Putamen (tissue), 1 donor: Measurements from ENCODE around the gene USF2.
A peak's percentile ranks its signal among the peaks of the same experiment; 100 is the strongest.

ENCODE experiments used
- DNase-seq: peaks from one replicate; pipeline ENCODE4 v3.0.0-alpha.2; 2016; ENCODE audit warnings: low spot score

Gene USF2

DNA sequence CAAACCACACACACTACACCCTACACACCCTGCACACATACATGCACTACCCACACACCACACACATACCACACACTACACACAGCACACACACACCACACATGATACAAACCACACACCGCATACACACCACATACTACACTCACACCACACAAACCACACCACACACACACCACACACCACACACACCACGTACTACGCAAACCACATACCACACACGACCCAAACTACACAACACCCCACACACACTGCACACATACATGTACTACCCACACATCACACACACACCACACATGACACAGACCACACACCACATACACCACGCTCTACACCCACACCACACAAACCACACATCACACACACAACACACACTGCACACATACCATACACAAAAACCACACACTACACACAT lies 29.8 kb downstream of the USF2 start:
- no peak for DNase-seq

DNA sequence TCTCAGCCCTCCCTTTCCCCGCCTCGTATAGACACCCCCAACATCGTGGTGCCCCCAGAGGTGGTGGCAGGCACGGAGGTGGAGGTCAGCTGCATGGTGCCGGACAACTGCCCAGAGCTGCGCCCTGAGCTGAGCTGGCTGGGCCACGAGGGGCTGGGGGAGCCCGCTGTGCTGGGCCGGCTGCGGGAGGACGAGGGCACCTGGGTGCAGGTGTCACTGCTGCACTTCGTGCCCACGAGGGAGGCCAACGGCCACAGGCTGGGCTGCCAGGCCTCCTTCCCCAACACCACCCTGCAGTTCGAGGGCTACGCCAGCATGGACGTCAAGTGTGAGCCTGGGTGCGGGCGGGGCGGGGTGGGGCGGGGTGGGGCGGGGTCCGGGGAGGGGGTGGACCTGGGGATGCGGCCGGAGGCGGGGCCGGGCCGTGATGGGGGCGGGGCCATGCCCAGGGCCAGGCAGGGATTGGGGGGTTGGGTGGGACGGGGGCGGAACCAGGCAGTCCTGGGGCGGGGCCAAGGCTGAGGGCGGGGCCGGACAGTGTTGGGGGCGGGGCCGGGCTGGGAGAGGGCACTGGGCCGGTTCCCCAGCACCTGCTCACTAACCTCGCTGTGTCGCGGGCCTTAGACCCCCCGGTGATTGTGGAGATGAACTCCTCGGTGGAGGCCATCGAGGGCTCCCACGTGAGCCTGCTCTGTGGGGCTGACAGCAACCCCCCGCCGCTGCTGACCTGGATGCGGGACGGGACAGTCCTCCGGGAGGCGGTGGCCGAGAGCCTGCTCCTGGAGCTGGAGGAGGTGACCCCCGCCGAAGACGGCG lies 31.0 kb downstream of the USF2 start:
- peak; percentile 66 for DNase-seq

DNA sequence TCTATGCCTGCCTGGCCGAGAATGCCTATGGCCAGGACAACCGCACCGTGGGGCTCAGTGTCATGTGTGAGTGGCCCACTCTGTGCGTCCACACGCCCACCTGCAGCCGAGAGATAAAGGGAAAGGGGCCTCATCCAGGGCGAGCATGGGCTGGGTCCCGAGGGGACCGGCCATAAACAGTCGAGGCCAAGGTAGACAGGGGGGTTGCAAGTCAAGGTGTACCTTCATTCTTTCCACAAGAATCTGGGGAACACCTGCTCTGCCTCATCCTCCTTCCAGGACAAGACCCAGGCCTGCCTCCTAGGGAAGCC lies 31.5 kb downstream of the USF2 start:
- DNase-seq: no peak

DNA sequence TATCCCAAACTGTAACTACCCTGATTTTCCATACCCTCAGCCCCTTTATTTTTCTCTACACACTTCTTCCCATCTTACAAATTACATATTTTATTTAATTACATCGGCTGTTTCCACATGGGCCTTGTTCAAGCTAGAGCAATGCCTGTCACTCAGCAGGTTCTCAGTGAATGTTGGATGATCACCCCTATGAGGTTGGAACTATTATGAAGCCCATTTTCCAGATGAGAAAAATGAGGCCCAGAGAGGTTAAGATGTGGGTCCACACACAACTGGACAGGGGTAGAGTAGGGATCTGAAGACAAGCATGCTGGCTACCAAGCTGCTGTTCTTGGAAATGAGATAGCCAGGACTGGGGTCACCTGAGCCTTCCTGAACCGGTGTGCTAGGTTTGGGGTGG lies 33.2 kb downstream of the USF2 start:
- DNase-seq: no peak

DNA sequence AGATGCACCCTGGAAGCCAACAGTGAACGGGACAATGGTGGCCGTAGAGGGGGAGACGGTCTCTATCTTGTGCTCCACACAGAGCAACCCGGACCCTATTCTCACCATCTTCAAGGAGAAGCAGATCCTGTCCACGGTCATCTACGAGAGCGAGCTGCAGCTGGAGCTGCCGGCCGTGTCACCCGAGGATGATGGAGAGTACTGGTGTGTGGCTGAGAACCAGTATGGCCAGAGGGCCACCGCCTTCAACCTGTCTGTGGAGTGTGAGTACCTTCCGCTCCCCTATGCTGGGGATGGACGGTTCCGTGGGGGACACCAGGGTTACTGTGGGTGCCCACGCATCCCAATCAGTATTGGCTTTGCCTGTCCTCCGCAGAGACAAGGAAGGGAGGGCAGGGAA lies 33.7 kb downstream of the USF2 start:
- DNase-seq: no peak

DNA sequence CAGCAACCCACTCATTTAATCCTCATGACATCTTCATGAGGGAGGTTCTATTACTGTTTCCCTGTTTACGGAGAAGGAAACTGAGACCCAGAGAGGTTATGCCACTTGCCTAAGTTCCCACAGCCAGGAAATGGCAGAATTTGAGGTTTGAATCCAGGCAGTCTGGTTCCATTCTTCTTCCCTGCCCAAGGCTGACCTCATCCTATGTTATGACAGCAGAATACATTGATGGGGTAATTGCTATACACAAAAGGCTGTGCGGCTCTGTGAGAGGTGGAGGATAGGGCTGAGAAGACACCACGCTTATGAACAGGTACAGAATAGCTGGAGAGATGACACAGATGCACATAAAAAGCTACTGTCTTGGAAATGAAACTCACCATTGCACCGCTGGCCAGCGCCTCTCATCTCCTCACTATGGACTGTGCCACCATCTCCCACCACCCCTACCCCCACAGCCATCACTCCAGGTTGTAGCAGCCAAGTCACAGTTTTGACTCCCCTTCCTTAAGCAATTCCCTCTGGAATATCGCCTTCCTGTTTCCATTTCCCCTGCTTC lies 34.7 kb downstream of the USF2 start:
- no peak for DNase-seq

DNA sequence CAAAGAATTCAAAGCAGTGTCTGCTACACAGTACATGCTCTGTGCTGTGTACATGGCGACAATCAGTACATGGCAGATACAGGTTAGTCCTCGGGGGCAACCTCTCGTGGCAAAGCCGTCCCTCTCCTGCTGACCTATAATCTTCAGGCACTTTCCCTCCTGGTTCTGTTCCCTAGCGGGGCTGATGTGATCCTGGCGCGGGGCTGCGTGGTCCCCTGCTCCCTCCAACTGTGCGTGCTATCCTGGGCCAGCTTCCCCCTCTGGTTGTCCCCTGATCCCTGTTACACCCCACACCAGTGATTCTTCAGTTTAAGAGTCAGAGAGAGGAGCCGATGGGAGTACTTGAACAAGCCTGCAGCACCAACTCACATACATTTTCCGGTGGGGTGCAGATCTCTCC lies 35.3 kb downstream of the USF2 start:
- DNase-seq: no peak

DNA sequence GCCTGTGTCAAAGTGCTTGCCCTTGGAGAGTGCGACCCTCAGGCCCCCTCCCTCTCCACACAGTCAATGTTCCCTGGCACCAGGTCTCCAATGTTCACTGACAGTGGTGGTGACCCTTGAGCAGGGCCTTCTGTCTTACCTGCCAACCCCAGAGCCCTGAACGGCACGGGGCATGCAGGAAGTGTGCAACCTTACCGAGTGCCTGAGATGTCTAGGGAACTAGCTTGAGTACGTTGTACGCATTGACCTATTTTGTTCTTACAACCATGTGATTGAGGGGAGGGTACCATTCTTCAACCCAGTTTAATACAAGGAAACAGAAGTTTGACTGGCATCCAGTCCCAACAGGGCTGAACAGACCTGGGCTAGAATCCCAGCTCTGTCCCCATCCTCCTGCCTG lies 36.4 kb downstream of the USF2 start:
- no peak for DNase-seq

DNA sequence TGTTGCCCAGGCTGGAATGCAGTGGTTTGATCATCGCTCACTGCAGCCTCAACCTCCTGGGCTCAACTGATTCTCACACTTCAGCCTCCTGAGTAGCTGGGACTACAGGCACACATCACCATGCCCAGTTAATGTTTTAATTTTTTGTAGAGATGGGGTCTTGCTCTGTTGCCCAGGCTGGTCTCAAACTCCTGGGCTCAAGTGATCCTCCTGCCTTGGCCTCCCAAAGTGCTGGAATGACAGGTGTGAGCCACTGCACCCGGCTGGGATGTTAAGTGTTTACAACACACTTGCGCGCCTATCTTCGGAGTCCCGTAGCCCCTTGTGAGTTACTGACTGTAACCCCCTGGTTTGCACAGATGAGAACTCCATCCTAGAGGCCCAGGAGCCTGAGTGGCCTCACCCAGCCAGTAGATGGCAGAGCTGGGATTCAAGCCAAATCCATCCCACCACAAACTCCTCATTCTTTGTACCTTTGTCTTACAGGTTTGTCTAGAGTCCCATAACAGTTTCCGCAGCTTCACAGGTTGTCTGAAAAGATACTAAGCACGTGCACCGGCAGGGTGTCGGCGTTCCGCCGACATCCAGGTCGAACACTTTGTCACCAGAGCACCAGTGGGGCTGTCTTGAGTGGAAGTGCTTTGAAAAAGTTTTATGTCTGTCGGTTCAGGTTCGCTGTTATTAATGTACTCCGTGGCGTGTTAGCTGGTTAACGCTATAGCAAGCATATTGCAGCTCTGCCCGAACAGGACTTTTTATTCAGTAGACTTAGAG lies 37.9 kb downstream of the USF2 start:
- no peak for DNase-seq

DNA sequence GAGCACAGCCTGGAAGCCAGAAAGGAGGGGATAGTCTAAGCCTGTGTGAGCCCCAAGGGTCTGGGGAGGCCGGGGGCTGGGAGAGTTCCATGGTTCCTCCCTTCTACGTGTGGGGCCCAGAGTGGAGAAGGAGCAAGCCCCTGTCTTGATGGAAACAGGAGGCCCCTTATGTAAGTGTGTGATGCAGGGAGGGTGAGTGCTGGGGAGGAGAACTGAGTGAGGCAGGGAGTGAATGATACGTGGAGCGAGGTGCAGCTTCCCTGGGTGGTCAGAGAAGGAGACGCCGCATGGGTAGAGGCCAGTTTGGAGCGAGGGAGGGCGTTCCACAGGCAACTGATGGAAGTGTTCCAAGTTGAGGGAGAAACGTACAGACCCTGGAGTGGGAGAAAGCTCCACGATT lies 39.2 kb downstream of the USF2 start:
- DNase-seq: no peak

DNA sequence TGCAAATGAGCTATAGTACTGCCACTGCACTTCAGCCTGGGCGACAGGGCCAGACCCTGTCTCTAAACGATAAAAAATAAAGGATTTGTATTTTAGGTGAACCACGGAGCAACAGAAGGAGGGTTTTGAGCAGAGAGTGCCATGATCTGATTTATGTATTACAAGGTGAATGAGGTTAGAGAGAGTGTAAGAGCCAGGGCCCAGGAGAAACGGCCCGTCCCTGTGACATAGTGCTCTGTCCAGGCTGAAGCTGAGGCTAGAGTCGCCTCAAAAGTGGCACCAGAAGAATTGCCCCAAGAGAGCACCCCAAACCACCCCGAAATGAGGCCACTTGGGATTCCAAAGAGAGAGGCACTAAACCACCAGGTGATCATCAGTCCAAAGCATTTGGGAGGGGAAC lies 40.1 kb downstream of the USF2 start:
- DNase-seq: no peak

DNA sequence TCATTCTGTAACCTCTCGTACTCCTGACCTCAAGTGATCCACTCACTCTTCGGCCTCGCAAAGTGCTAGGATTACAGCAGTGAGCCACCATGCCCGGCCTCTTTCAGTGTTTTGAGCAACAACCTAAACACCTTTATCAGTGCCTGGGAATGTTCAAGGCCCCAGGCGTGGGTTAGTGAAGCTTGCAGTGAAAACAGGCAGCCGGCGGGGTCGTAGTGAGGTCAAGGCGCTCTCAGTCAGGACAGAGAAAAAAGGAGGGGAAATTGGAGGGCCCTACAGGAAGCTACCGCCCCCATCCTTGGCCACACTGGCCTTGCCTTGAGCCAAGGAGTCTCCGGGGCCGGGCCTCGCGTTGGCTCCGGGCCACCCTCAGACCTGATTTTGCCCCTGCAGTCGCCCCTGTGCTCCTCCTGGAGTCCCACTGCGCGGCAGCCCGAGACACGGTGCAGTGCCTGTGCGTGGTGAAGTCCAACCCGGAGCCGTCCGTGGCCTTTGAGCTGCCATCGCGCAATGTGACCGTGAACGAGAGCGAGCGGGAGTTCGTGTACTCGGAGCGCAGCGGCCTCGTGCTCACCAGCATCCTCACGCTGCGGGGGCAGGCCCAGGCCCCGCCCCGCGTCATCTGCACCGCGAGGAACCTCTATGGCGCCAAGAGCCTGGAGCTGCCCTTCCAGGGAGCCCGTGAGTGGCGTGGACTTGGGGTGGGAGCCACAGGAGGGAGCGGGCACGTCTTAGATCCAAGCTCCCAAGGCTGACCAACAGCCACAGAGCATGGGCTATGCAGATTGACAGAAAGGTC lies 40.9 kb downstream of the USF2 start:
- no peak for DNase-seq

DNA sequence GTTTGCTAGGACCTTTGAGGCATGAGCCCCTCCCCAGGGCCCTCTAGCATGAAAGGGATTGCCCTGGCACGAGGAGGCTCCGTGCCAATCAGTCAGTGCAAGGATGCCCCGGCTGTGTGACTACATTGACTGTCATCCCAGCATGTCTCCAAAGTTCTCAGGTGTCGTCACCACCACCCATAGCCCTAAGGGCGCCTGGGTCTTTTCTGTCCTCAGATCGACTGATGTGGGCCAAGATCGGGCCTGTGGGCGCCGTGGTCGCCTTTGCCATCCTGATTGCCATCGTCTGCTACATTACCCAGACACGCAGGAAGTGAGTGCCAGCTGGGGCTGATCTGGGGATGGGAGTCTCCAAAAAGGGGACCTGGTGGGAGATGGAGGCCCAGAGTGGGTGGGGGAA lies 41.6 kb downstream of the USF2 start:
- no peak for DNase-seq

DNA sequence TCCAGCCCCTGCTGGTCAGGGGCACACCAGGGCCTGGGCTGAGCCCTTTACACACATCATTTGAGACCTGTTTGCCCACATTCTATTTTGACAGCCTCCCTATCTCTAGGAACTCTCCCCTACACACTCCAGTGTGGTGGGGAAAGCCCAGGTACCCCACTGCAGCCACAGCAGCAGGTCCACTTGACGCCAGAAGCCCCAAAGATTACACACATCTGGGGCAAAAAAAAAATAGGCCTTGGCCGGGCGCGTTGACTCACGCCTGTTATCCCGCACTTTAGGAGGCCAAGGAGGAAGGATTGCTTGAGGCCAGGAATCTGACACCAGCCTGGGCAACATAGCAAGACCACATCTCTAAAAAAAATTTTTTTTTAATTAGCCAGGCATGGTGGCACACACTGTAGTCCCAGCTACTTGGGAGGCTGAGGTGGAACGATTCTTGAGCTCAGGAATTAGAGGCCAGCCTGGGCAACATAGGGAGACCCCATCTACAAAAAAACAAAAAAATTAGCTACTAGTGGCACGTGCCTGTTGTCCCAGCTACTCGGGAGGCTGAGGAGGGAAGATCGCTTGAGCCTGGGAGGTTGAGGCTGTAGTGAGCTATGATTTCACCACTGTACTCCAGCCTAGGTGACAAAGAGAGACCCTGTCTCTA lies 42.2 kb downstream of the USF2 start:
- DNase-seq: no peak

DNA sequence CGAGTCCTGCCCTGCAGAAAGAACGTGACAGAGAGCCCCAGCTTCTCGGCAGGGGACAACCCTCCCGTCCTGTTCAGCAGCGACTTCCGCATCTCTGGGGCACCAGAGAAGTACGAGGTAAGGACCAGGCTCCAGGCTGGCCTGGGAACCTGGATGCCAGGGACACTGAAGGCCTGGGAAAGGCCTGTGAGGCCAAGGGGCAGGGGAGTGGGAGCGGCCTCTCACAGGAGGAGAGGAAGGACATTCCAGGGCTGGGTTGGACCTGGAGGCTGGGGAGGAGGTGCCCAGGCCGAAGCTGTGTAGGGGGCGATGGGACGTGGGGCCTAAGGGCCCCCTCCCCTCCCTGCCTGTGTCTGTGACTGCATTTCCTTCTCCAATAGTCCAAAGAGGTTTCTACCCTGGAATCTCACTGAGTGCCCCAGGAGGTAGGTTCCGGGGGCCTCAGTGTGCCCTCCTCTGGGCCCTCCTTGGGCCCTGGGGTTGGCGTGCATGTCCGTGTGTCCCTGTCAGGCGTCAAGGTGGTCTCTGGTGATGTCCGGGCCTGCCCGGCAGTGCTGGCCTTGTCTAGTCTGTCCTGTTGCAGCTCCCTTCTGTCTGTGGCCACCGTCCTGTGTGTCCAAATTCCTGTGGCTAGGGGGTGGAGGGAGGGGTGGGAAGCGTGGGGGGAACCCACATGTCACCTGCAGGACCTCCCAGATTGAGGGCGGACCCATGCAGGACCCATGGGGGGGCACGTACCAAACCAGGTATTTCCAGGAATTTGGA lies 43.3 kb downstream of the USF2 start:
- no peak for DNase-seq

DNA sequence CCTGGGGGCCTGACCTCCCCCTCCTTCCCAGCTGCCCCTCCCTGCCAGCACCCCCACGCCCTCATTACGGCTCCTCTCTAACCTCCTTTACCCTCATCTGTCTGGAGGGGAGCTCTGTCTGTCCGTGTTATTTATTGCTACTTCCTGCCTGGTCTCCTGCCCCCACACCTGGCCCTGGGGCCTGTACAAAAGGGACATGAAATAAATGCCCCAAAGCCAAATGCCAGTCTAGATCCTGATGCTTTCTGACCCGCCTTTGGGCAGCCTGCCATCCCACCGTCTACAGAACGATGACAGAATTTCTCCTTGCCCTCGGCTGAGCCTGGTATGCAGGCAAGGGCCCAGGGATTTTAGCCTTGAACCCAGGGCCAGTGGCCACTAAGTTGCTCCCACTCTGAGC lies 44.8 kb downstream of the USF2 start:
- no peak for DNase-seq

DNA sequence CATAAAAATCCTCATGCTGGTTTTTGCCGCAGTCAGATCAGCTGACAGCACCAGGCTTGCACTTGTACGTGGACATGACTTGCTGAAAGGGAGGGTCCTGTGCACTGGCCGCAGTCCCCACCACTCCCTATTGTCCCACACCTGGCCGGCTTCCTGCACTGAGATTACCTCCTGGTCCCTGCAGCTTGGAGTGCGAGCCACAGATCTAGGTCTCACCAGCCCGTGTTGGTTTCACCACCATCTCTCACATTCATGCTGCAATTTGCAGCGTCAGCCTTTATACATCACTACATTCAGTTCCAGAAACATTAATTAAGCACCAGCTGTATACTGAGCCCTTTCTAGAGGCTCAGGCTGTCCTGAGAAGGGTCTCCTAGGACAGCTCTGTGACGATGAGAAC lies 45.3 kb downstream of the USF2 start:
- DNase-seq: no peak

DNA sequence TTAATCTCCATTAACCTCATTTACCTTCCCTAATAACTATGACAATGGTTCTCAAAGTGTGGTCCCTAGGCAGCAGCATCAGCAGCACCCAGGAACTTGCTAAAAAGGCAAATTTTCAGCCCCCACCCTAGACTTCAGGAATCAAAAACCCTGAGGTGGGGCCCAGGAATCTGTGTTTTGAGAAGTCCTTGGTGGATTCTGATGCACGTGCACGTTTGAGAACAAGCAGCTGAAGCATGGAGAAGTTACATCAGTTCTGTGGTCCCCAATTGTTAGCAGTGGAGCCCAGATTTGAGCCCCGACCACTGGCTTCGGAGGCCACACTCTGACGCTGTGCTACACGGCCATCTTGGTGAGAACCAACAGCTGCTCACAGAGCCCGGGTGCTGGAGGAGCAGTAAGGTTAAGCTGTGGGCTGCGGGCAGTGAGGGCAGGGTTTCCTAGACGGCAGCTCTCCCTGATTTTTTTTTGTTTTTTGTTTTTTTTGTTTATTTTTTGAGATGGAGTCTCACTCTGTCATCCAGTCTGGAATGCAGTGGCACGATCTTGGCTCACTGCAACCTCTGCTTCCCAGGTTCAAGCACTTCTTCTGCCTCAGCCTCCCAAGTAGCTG lies 46.2 kb downstream of the USF2 start:
- DNase-seq: no peak

DNA sequence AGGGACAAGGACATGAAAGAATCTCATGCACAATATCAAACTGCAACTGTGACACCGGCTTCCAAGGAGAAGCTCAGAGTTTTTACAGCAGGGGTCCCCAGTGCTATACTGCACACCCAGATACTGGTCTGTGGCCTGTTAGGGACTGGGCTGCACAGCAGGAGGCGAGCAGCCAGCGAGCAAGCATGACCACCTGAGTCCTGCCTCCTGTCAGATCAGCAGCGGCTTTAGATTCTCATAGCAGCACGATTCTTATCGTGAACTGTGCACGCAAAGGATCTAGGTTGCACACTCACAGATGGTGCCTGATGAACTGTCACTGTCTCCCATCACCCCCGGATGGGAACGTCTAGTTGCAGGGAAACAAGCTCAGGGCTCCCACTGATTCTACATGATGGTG lies 47.1 kb downstream of the USF2 start:
- DNase-seq: no peak

DNA sequence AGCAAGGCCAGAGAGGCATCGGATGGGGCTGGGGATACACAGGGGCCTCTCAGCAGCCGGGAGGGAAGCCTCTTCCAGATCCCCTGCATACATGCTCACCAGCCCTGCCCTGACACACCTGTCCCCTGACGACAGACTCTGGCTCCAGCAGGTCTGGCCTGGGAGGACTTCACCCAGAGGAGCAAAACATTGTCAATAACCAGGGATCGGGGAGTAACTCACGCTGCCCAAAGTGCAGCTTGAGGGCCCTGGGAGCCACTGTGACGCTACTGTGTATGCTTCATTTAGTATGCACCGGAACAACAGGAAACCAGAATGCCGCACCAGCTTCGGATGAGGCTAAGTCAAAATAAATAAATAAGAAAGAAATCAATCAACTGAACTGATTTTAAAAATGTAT lies 47.8 kb downstream of the USF2 start:
- DNase-seq: no peak

DNA sequence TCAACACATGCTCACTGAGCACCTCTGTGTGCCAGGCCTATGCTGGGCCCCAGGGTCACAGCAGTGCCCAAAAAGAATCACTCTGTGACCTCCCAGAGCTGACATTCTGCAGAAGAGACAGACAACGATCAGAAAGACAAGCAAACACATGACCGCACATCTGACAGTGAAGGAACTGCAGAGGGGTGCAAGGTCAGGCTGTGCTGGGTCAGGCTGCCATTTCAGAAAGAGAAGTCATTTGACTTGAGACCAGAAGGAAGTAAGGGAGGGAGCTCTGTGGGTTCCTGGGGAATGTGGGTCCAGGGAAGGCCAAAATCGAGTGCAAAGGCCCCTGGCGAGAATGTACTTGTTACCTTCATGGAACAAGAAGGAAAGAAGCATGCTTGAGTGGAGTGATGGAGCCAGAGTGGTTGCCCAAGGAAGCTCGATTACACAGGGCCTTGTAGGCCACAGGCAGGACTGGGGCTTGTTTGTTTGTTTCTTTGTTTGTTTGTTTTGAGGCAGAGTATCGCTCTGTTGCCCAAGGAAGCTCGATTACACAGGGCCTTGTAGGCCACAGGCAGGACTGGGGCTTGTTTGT lies 48.8 kb downstream of the USF2 start:
- no peak for DNase-seq
